Measurements from ENCODE around the gene ENPP7.

ENPP7 gene

DNA sequence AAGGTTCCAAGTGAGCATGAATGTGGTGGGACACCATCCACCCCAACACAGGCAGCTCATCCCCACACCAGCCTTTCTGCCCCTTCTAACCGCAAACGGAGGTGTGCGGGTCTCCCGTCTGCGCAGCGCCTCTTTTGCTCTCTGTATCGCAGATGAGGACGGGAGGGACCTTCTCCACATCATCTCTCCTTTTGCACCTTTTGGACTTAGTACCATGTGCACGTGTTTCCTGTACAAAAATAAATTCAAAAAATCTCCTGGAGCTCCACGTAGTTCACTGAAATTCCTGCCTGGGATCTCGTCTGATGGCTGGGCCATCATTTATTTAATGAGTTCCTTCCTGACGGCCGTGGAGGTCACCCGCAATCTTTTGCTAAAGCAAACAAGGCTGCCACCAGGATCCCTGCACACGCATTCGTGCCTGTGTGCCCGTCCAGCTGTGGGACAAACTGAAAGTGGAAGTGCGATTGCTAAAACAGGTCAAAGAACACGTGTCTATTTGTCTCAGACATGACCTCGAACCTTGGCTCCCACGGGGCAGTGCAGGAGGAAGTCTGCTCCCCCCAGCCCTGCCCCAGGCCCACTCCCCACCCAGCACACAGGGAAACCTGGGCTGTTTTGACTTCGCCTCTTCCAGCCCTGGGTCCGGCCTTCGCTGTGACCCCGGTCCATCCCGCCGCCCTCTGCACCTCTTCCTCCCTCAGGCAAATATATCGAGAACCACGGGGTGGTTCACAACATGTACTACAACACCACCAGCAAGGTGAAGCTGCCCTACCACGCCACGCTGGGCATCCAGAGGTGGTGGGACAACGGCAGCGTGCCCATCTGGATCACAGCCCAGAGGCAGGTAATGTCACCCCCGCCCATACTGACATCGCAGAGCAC lies 2.3 kb downstream of the ENPP7 start:
- no peak for DNase-seq

DNA sequence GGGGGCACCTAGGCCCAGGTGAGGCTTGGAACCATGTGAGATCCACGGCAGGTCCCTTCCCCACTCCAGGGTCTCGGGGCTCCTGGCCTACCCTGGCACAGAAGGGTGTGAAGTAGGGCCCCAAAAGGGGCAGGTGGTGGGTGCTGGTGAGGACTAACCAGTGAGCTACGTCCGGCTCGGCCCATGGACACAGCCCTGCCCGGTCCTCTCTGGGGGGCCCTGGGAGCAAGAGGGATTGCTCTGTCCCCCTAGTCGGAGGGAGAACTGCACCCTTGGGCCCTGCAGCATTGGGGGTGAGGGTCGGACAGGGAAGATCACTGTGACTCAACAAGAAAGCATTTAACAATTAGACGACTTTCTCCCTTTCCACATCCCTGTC lies 2.9 kb downstream of the ENPP7 start:
- DNase-seq, result no peak

DNA sequence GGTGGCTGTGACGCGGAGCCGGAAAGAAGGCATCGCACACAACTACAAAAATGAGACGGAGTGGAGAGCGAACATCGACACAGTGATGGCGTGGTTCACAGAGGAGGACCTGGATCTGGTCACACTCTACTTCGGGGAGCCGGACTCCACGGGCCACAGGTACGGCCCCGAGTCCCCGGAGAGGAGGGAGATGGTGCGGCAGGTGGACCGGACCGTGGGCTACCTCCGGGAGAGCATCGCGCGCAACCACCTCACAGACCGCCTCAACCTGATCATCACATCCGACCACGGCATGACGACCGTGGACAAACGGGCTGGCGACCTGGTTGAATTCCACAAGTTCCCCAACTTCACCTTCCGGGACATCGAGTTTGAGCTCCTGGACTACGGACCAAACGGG lies 4.4 kb downstream of the ENPP7 start:
- DNase-seq, result no peak

DNA sequence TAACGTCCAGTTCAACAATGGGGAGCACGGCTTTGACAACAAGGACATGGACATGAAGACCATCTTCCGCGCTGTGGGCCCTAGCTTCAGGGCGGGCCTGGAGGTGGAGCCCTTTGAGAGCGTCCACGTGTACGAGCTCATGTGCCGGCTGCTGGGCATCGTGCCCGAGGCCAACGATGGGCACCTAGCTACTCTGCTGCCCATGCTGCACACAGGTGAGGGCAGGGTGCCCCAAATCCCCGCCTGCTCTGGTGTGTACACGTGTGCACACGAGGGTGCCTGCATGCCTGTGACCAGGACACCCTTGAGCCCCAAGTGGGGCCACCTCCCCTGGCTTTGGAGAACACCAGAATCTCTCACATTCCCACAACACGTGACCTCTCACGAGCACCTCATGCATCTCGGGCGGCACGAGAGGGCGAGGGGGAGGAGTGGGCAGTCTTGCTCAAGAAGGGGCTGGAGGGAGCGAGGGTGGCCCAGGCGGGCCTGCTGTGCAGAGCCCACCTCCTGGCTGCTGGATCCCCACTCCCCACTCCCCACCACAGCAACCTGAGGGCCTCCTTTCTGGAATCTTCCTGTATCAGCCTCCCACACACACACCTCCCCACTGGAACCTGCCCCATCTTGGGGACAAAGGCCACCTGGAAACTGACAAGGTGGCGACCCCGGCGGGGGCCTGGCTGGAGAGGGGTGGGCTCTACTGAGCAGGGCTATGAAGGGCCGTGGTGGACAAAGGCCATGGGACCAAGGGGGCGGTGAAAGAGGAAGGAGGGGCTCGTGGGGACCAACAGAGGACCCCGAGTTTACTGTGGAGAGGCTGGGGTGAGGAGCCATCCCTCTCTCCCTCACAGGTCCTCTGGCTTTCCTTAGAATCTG lies 6.5 kb downstream of the ENPP7 start:
- DNase-seq, result no peak

DNA sequence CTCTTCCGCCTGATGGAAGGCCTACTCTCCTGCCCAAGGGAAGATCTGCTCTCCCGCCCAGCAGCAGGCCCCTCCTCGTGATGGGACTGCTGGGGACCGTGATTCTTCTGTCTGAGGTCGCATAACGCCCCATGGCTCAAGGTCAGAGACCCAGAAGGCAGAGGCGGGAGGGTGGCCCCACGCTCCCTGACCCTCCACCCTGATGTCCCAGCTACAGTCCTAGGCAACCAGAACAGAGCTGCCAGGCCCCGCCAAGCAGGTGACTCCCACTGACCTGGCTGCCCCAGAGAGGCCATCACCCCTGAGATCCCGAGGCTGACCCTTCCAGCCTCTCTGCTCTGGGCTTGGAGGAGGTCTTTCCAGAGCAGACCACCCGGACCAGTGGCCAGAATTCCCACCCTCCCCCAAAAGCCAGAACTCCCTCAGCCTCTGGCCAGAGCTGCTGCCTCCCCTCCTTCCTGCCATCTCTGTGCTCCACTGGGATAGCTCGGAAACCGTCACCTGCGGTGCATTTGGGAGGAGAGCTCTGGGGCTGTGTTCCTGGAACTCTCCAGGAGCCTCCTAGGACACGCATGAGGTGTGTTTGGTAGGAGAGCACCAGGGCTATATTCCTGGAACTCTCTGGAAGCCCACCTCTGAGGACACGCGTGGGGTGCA lies 7.3 kb downstream of the ENPP7 start:
- DNase-seq, result no peak

DNA sequence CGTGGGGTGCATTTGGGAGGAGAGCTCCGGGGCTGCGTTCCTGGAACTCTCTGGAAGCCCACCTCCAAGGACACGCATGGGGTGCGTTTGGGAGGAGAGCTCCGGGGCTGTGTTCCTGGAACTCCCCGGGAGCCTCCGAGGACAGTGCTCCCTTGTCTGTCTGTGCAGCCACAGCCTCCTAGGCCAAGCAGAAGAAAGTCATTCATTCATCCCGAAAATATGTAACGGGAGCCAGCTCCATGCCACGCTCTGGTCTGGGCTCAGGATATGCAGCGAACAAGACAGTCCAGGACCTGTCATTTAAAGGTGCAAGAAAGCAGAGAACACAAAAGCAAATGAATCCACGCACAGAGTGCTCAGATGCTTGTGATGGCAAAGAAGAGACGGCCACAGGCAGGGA lies 7.9 kb downstream of the ENPP7 start:
- no peak for DNase-seq

DNA sequence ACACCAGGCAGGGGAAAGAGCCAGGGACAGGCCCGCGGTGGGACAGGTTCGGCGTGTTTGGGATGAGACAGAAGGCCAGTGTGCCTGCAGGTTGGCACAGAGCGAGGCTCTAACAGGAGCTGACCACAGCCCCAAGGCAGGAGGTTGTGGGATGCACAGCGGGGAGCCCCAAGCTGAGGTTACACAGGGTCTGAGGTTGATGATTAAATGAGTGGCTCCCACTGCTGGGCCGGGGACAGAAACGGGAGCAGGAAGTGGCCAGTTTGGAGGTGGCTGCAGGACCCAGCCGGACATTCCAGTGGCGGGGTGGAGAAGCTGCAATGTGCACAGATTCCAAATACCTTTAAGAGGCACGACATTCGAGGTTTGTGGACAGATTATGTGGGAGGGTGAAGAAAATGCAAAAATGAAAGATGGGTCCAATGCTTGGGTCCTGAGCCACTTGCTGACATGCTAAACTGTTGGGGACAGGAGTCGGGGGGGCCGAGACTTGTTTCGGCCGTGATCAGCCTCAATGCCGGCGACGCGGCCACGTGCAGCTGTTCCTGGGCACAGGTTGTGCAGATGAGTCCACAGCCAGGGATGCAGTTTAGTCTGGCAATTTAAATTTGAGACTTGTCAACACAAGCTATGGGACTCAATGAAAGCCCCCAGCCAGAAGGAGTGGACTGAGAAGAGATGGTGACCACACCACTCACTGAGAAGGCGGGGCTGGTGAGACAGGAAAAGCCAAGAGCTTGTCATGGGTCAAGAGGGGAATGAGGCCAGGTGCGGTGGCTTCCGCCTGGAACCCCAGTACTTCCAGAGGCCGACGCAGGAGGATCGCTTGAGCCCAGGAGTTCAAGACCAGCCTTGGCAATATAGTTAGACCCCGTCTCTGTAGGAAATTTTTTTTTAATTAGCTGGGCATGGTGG lies 8.7 kb downstream of the ENPP7 start:
- DNase-seq, result no peak

DNA sequence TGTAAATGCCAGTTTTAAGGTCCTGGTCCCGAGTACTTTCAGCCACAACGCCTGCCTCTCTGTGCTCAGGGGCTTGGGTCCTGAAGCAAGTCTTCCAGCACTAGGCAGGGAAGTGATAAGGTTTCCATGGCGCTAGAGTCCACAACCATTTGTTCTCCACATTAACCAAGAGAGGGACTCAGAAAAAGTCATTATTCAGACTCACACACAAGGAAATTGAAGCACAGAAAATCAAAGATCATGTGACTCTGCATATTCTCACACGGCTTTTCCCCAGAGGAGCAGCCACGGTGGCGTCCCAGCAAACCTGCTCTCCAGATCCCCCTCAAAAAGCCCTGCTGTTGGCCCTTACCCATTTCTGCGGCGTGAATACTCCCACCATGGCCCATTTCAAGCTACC lies 9.7 kb downstream of the ENPP7 start:
- no peak for DNase-seq

DNA sequence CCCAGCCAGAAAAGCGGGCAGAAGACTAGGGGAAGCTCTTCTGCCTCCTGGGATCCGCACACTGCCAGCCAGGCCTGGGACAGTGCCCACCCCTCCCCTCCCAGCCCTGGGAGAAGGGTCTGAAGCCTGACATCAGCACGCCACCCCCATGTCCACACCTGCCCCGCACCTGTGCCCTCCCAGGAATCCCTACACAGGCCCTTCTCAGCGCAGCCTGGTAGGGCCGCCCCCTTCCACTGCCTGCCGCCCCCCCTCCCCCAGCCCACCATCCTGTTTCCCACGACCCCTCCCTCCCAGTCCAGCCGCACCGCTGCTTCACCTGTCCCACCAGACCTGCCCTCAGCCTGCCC lies 10.6 kb downstream of the ENPP7 start:
- DNase-seq, result no peak

DNA sequence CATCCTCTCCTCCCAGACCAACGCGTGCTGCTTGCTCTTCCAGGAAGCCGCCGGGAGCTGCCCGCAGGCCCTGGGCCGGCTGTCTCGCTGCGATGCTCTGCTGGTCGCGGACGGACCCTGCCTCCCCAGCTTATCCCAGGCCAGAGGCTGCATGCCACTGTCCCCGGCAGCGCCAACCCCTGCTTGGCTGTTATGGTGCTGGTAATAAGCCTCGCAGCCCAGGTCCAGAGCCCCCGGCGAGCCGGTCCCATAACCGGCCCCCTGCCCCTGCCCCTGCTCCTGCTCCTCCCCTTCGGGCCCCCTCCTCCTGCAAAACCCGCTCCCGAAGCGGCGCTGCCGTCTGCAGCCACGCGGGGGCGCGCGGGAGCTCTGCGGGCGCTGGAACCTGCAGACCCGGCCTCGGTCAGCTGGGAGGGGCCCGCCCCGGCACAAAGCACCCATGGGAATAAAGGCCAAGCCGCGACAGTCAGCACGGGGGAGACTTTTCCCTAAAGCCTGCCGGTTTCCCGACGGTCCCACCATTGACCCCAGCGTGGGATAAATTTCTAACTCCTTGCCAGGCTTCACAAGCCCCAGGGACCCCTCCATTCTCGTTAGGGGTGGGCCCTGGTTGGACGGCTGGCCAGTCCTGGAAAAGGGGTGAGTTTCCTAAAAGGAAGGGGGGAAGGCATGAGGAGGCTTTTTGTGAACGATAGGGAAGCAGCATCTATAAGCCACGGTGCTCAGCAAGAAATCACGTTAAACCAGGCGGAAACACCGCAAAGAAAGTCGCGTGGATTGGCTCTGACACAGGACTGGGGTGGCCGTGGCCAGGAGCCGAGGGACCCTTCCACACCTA lies 11.2 kb downstream of the ENPP7 start:
- DNase-seq, result no peak

DNA sequence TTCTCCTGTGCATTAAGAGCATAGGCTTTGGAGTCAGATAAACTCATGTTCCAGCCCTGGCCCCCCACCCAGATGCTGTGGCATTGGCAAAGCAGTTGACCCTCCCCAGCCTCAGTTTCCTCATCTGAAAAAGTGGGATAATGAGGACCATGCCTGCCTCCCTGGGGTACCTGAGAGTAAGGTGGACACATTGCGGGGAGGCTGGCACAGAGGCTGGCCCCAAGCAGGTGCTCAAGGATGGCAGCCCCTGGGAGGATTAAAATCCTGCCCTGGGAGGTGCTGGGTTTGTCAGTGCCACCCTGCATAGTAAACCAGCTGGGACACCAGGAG lies 11.8 kb downstream of the ENPP7 start:
- no peak for DNase-seq

DNA sequence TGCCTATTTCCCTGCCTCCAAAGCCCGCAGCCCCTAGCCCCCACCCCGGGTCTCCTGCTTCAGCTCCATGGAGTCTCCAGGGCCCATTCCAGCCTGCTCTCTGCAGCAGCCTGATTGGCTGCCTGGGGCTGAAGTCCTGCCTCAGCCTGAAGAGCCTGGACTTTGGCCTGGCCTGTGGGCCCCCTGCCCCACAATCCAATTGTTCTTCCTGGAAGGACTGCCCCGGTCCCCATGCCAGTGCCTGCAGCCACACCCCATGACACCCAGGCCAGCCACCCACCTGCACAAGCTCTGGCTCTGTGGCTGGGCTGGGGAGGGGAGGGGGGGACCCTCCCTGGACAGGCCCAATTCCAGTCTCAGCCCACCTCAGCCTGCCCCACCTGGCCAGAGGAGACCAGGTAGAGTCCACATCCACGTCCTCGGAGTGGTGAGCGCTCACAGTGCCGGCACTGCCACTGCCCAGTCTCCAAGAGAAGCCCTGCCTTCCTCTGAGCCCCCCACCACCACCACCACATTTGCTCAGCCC lies 12.3 kb downstream of the ENPP7 start:
- DNase-seq, result no peak

DNA sequence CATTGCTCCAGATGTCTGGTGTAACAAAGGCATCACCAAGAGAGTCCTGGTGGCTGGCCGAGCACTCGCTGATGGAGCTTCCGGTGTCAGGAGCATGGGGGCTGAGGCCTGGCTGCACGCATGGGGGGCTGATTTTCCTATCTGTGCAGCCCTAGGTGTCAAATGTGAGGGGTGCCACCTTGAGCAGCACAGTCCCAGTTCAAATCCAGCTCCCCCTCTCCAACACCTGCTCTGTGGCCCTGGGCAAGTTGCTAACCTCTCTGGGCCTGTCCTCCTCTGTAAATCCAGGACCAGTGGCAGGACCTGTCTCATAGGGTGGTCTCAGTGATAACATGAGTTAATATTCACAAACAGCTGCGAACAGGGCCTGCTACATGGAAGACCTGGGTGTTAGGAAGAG lies 12.9 kb downstream of the ENPP7 start:
- DNase-seq, result no peak

DNA sequence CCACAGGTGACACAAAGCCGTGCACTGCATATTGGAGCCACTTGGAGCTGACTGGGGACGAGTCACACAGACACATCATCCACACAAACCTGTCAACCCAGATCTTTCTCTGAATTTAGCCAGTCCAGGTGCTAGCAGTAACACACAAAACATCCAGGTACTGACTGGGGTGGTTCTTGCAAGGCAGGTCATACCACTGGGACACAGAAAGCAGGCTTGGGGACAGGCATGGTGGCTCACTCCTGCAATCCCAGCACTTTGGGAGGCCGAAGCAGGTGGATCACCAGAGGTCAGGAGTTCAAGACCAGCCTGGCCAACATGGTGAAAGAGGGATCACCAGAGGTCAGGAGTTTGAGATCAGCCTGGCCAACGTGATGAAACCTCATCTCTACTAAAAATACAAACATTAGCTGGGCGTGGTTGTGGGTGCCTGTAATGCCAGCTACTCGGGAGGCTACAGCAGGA lies 14.9 kb downstream of the ENPP7 start:
- no peak for DNase-seq

DNA sequence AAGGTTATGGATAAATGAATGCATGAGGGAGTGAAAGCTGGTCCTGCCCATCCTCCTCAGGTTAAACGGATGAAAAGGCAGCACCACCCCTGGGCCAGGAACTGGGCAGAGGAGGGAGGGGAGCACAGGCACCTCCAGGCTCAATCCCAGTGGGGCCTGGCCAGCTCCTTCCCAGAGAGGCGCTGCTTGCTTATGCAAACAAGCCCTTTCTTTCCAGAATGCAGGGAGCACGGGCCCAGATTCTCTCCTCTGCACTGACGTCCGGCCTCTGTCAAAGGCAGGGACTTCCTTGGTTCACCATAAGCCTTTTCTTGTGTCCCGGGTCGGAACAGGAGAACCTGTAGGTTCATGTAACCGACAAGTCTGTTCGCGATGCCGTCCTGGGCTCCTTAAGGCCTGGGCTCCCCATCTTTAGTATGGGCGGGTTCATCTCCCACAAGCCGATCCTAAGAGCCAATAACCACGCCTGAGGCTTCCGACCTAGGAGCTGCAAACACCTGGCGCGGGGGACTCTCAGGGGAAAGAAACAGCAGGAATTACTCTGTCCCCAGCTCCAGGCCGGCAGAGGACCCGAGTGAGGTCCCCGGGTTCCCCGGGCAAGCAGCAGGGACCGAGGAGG lies 16.3 kb downstream of the ENPP7 start:
- DNase-seq, result no peak

DNA sequence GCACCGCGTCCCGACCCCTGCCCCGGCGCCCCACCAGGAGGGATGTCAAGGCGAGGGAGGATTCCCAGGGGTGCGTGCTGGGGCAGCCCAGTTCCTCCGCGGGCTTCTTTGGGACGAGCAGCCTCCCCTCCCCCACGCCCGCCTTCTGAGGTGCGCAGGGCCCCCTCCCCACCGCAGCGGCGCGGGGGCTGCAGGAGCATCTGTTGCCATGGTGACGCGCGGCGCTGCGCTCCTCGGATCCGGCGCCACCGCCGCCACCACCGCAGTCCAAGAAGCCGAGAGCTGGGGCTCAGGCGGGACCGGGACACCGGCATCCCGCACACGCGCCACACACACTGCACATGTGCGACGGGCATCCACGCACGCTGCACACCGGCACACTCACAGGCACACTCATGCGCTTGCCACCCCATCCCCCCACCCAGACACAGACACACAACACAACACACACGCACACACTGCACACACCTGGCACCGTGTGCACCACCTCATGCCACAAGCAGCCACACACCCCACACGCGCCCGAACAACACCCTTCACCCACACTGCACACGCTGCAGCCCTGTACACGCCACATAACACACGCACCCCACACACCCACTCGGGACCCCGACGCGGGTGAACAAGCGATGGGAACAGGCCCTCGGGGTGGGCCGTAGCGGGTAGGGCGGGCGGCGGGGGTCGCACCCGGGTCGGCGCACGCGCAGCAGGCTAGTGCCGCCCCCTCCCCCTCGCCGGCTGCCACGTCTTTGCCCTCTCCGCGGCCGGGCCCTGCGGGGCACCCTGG lies 17.0 kb downstream of the ENPP7 start:
- no peak for DNase-seq

DNA sequence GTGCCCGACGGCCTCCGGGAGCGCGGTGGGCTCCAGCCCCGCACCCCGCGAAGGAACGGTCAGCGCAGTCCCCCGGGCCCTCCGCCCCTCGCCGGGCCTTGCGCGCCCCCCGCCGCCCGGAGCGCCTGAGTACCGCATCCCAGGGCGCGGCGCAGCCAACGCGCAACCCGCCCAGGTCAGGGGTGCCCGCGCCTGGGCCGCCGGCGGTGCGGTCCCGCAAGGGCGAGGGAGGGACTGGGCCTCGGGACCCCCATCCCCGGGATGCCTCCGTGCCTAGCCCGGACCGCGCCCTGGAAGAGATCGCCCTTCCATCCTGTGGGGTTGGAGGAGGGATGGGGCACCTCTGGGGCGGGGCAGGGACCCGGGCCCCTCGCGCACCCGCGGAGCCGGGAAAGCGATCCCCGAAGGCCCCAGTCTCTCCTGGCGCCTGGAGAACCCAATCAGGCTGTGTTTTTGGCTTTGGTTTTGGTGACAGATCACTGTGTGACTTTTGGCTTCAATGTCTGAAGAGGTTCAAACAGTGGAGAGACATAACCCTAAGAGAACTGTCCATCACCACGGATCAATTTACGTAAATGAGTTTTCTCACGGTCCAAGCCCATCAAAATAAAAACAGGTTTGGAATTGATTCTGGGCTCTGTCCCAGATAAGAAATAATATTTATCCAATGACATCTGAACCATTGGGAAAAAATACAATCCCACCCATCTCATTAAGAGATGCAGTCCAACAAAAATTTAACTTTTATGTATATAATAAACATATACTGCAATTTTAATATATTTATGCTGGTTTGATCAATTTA lies 17.8 kb downstream of the ENPP7 start:
- DNase-seq, result no peak

DNA sequence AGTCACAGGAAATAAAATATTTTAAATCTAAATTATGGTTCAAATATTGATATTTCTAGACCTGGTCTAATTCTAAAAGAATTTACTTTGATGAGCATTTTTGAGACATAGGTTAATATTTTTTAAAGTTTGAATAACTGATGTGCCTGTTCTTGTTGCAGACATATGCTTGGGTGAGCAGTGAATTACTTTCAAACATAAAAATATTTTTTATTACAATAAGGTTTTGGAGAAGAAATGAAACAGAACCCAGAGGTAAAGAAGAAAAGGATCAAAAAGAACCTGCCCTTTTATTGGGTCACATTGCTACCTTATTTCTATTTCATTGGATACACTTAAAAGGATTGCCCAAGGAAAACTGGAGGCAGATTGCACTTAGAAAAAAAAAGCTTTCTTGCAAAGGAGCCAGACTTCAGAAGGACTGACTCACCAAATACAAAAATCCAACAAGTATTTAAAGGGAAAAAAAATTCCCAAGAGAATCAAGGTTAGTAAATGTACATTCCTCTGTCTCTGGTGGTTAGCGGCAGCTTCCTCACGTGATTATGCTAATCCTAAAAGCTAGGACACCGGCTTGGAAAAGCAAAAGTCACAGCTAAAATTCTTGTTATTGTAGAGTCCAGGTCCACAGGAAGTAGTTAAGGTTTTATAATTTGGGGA lies 18.5 kb downstream of the ENPP7 start:
- DNase-seq, result no peak

DNA sequence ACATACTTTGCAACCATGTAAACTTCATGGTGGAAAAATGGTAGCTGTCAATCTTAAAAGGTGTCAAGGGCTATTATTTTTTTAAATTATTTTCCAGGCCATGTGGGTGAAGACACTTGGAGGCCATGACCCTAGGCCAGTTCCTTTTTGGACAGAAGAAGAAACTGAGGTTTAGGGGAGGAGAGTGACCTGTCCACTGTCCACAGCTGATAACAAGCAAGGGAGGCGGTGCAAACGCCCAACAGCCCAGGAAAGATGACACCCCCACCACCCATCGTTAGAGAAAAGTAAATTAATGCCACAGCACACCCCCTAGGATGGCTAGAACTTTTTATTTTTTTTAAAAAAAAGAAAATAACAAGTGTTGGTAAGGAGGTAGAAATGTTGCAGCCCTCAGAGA lies 19.2 kb downstream of the ENPP7 start:
- no peak for DNase-seq
